OCI-LY1 (cell line): ENCODE results near the gene MTREX.

Experiments
- H2AFZ ChIP-seq: fragments of 200-600 bp; sonication (generic), shearing (Covaris generic); 2 replicates; pipeline ENCODE4 v1.6.0; 2014; ENCODE audit warnings: antibody characterized with exemption, mild to moderate bottlenecking, low read length
- H3F3A ChIP-seq: fragments of 200-600 bp; sonication (generic), shearing (Covaris generic); 2 replicates; pipeline ENCODE4 v1.6.0; 2014; ENCODE audit warnings: mild to moderate bottlenecking, antibody characterized with exemption, low read length, moderate library complexity; ENCODE audit not compliant: insufficient read depth
- H3K27ac ChIP-seq: fragments of 200-600 bp; sonication (generic); 2 replicates; pipeline ENCODE4 v1.5.1; 2014; ENCODE audit warnings: low read length, mixed run types, mild to moderate bottlenecking, low read depth; ENCODE audit not compliant: poor library complexity, severe bottlenecking
- H3K27me3 ChIP-seq: fragments of 200-600 bp; sonication (generic); 2 replicates; pipeline ENCODE4 v1.6.0; 2014; ENCODE audit warnings: antibody characterized with exemption, mild to moderate bottlenecking, low read length, moderate library complexity; ENCODE audit not compliant: insufficient read depth
- H3K36me3 ChIP-seq: fragments of 200-600 bp; sonication (generic); 2 replicates; pipeline ENCODE4 v1.6.1; 2014; ENCODE audit warnings: mild to moderate bottlenecking, antibody characterized with exemption, low read length, moderate library complexity, mixed read lengths; ENCODE audit not compliant: insufficient read depth
- H3K4me1 ChIP-seq: fragments of 200-600 bp; sonication (generic); 2 replicates; pipeline ENCODE4 v1.5.1; 2014; ENCODE audit warnings: mild to moderate bottlenecking, low read length, moderate library complexity; ENCODE audit not compliant: insufficient read depth, severe bottlenecking
- H3K4me2 ChIP-seq: fragments of 200-600 bp; sonication (generic), shearing (Covaris generic); 2 replicates; pipeline ENCODE4 v1.6.1; 2014; ENCODE audit warnings: low read length
- H3K4me3 ChIP-seq: fragments of 200-600 bp; sonication (generic); 2 replicates; pipeline ENCODE4 v1.5.1; 2014; ENCODE audit warnings: low read length, low read depth, mild to moderate bottlenecking, mixed read lengths; ENCODE audit not compliant: poor library complexity, severe bottlenecking
- H3K79me2 ChIP-seq: fragments of 200-600 bp; shearing (Covaris generic); 2 replicates; pipeline ENCODE4 v1.6.1; 2016; ENCODE audit warnings: mixed run types, low read length, mixed read lengths; ENCODE audit not compliant: insufficient read depth
- H3K9ac ChIP-seq: fragments of 200-600 bp; sonication (generic), shearing (Covaris generic); 2 replicates; pipeline ENCODE4 v1.6.1; 2014; ENCODE audit warnings: mild to moderate bottlenecking, low read length, mixed read lengths
- H3K9me2 ChIP-seq: fragments of 200-600 bp; sonication (generic), shearing (Covaris generic); 2 replicates; pipeline ENCODE4 v1.6.1; 2014; ENCODE audit warnings: low read depth, mild to moderate bottlenecking, low read length, mixed read lengths
- H3K9me3 ChIP-seq: fragments of 200-600 bp; shearing (Covaris generic); 2 replicates; pipeline ENCODE4 v1.6.1; 2014; ENCODE audit warnings: low read length, mixed read lengths
- H4K20me1 ChIP-seq: fragments of 200-600 bp; sonication (generic), shearing (Covaris generic); 2 replicates; pipeline ENCODE4 v1.6.0; 2016; ENCODE audit warnings: mild to moderate bottlenecking, low read length; ENCODE audit not compliant: insufficient read depth
- EZH2 ChIP-seq: fragments of 200-600 bp; sonication (generic), shearing (Covaris generic); IDR thresholded peaks from 2 replicates; pipeline ENCODE4 v1.8.0; 2017; ENCODE audit warnings: borderline replicate concordance, mixed run types, mild to moderate bottlenecking, antibody characterized with exemption, low read length, moderate library complexity, mixed read lengths
- TF ChIP-seq, protein P1 (sequence below): fragments of 200-600 bp; sonication (generic), shearing (Covaris generic); IDR thresholded peaks from 2 replicates; pipeline ENCODE4 v1.5.1; 2017; ENCODE audit warnings: mild to moderate bottlenecking, antibody characterized with exemption, low read length, moderate library complexity, mixed read lengths

The MTREX gene

DNA sequence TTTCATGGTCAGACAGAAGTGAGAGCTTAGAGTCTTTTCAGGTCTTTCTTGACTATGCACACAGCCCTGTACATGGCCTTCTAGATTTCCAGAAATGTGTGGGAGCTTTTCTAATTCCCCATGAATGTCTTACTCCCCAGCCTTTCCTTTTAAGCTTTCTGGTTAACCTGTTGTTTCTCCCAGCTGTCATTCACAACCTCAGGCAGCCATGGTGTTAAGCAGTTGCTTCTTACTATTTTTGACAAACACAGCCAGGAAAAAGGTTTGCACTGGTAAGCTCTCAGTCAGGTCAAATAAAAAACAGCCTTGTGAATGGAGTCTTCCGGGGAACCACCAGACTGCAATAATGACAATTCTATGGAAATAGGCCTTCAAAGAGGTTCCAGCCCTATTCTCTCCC, 84.9 kb downstream of the MTREX start:
- H3K79me2 ChIP-seq = no peaks in the 10 kb centered on the region
- no peak overlapping the region for H3K9ac ChIP-seq
- H3F3A ChIP-seq = no peaks in the 10 kb centered on the region
- no peaks in the 10 kb centered on the region for H3K27me3 ChIP-seq
- no peak for TF ChIP-seq EZH2
- TF ChIP-seq, protein P1, sequence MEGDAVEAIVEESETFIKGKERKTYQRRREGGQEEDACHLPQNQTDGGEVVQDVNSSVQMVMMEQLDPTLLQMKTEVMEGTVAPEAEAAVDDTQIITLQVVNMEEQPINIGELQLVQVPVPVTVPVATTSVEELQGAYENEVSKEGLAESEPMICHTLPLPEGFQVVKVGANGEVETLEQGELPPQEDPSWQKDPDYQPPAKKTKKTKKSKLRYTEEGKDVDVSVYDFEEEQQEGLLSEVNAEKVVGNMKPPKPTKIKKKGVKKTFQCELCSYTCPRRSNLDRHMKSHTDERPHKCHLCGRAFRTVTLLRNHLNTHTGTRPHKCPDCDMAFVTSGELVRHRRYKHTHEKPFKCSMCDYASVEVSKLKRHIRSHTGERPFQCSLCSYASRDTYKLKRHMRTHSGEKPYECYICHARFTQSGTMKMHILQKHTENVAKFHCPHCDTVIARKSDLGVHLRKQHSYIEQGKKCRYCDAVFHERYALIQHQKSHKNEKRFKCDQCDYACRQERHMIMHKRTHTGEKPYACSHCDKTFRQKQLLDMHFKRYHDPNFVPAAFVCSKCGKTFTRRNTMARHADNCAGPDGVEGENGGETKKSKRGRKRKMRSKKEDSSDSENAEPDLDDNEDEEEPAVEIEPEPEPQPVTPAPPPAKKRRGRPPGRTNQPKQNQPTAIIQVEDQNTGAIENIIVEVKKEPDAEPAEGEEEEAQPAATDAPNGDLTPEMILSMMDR = no peak
- no peaks in the 10 kb centered on the region for H4K20me1 ChIP-seq
- H3K9me2 ChIP-seq = no peaks in the 10 kb centered on the region
- H3K4me2 ChIP-seq = no peak overlapping the region
- H3K4me1 ChIP-seq = no peaks in the 10 kb centered on the region
- no peak overlapping the region for H2AFZ ChIP-seq
- H3K4me3 ChIP-seq = no peak overlapping the region
- peaks cover 6% of the 10 kb centered on the region for H3K9me3 ChIP-seq
- H3K27ac ChIP-seq = no peak overlapping the region
- H3K36me3 ChIP-seq = peaks cover 80% of the 10 kb centered on the region

DNA sequence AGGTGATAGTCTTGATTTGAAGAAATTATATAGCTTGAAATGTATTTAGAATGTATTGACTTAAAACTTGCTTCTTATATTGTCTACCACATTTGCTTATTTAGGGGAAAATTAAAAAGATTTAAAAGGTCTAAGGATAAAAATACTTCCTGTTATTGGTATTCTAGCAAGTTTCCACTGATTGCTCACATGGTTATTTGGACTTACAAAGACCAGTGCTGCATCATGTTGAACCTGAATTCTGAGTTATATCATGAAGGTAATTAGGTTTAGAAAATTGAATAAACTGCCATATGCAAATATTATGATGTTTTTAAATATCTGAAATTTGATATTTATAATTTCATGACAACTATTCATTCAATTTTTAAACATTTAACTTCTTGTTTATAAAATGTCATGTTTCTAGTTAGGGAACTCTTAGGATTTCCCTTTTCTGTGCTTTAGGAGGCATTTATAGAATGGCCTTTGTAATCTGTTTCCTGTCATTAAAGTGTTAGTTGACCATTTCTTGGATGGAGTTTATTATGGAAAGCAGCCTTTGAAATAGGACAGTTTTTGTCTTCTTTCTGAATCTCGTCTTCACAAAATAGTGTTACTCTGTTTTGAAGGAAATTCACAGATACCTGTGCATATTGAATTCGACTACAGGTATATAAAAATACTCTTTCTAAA, 85.8 kb downstream of the MTREX start:
- Histone ChIP-seq H3K27me3 (no peaks in the 10 kb centered on the region), H3F3A (no peaks in the 10 kb centered on the region), H3K79me2 (no peaks in the 10 kb centered on the region), H3K9me3 (peaks cover 6% of the 10 kb centered on the region), H3K4me1 (no peaks in the 10 kb centered on the region), H3K9ac (no peak overlapping the region), H3K9me2 (no peaks in the 10 kb centered on the region), H3K4me2 (no peak overlapping the region), H4K20me1 (no peaks in the 10 kb centered on the region), H2AFZ (no peak overlapping the region), H3K36me3 (peaks cover 80% of the 10 kb centered on the region), H3K27ac (no peak overlapping the region), H3K4me3 (no peak overlapping the region)
- TF ChIP-seq EZH2 = no peak
- TF ChIP-seq, protein P1 = no peak

DNA sequence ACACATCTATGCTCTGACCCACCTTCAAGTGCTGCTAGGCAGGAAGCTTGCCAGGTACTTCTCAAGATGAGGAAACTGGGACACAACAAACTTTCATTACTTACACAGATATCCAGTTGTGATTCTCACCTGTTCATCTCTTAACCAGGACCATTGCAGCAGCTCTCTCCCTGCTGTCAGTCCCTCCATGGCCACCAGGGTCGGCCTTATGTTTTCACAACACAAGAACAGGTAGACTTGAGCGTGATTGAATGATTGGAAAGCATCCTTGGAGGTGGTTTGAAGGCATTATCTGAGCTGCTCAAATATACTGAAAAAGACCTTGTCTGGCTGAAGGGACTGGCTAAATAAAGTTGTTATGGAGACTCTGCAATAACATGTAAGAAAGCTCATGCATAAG, 94.4 kb downstream of the MTREX start:
- H3K79me2 ChIP-seq = no peaks in the 10 kb centered on the region
- no peaks in the 10 kb centered on the region for H4K20me1 ChIP-seq
- H2AFZ ChIP-seq = no peak overlapping the region
- no peak overlapping the region for H3K4me3 ChIP-seq
- TF ChIP-seq EZH2 = no peak
- TF ChIP-seq, protein P1 = no peak
- H3K4me1 ChIP-seq = no peaks in the 10 kb centered on the region
- no peaks in the 10 kb centered on the region for H3F3A ChIP-seq
- H3K4me2 ChIP-seq = no peak overlapping the region
- H3K9ac ChIP-seq = no peak overlapping the region
- no peaks in the 10 kb centered on the region for H3K27me3 ChIP-seq
- H3K36me3 ChIP-seq = peaks cover 85% of the 10 kb centered on the region
- H3K27ac ChIP-seq = no peak overlapping the region
- no peaks in the 10 kb centered on the region for H3K9me3 ChIP-seq
- no peaks in the 10 kb centered on the region for H3K9me2 ChIP-seq
